NOMO-1 treated with dmso at 0.1 percent for 144 hours (cell line): ENCODE measurements around the gene ZXDC.

Source experiments
- DNase-seq: peaks from one replicate; lab custom pipeline; 2025; ENCODE audit not compliant: unreplicated experiment; lab: John Stamatoyannopoulos, UW

The ZXDC gene

GRCh38 chr3:126512916-126513650 is 37.4 kb upstream of the ZXDC start:
- no peak for DNase-seq

GRCh38 chr3:126512026-126512425 is 36.3 kb upstream of the ZXDC start:
- DNase-seq, result no peak

GRCh38 chr3:126511291-126511690 is 35.6 kb upstream of the ZXDC start:
- DNase-seq, result no peak

GRCh38 chr3:126510308-126510910 is 34.7 kb upstream of the ZXDC start:
- no peak for DNase-seq

GRCh38 chr3:126509597-126510307 is 34.1 kb upstream of the ZXDC start:
- DNase-seq, result no peak

GRCh38 chr3:126508564-126508964 is 32.9 kb upstream of the ZXDC start:
- no peak for DNase-seq

GRCh38 chr3:126507886-126508285 is 32.2 kb upstream of the ZXDC start:
- DNase-seq, result no peak

- DNase-seq, result no peak
Observed at GRCh38 chr3:126503701-126504100, 28.0 kb upstream of the ZXDC start.

GRCh38 chr3:126502656-126503055 is 27.0 kb upstream of the ZXDC start:
- no peak for DNase-seq

GRCh38 chr3:126501736-126502135 is 26.0 kb upstream of the ZXDC start:
- DNase-seq, result no peak

- no peak for DNase-seq
Observed at GRCh38 chr3:126501054-126501453, 25.4 kb upstream of the ZXDC start.

GRCh38 chr3:126500016-126500415 is 24.3 kb upstream of the ZXDC start:
- DNase-seq, result no peak

- DNase-seq, result no peak
Observed at GRCh38 chr3:126499401-126499800, 23.7 kb upstream of the ZXDC start.

GRCh38 chr3:126498929-126499328 is 23.2 kb upstream of the ZXDC start:
- DNase-seq, result no peak

- DNase-seq, result no peak
Observed at GRCh38 chr3:126498461-126498860, 22.8 kb upstream of the ZXDC start.

- no peak for DNase-seq
Observed at GRCh38 chr3:126497956-126498355, 22.3 kb upstream of the ZXDC start.

GRCh38 chr3:126496894-126497850 is 21.5 kb upstream of the ZXDC start:
- DNase-seq, result no peak

- DNase-seq, result no peak
Observed at GRCh38 chr3:126495786-126496185, 20.1 kb upstream of the ZXDC start.

- DNase-seq, result no peak
Observed at GRCh38 chr3:126494970-126495230, 19.2 kb upstream of the ZXDC start.

GRCh38 chr3:126494204-126494969 is 18.7 kb upstream of the ZXDC start:
- DNase-seq, result no peak

GRCh38 chr3:126493739-126494138 is 18.0 kb upstream of the ZXDC start:
- no peak for DNase-seq
